ENCODE measurements around the gene GTF3C1. TPM values are rescaled to one million over a fixed set of nuclear protein-coding genes. Genes with fewer than 3 reads are reported as not detected.

Gene GTF3C1
- total RNA-seq, 6 donors from 2014 or later: 58.3 to 138 (median 73.3) TPM

- Histone ChIP-seq H3K4me3 (no peak overlapping the region), H3K27me3 (no peaks in the 10 kb centered on the region), H3K27ac (no peak overlapping the region), H3K36me3 (peaks cover 0 to 3% (median 0%) of the 10 kb centered on the region in 4 donors), H3K9me3 (no peaks in the 10 kb centered on the region), H3K4me1 (no peaks in the 10 kb centered on the region)
- TF ChIP-seq EP300 (IDR thresholded peaks at IDR 0.05) (no peak), POLR2A (IDR thresholded peaks at IDR 0.05) (no peak), CTCF (IDR thresholded peaks at IDR 0.05) (no peak), POLR2AphosphoS5 (IDR thresholded peaks at IDR 0.05) (no peak)
- WGBS, 2 donors: 93 to 94% methylated on average over 3 of the region's 3 CpGs
- DNase-seq: no peak
- no peak for ATAC-seq (ENCODE audit: low FRiP score in 2 of 2)
Observed at GRCh38 chr16:27588057-27588456, 38.3 kb upstream of the GTF3C1 start.

DNA sequence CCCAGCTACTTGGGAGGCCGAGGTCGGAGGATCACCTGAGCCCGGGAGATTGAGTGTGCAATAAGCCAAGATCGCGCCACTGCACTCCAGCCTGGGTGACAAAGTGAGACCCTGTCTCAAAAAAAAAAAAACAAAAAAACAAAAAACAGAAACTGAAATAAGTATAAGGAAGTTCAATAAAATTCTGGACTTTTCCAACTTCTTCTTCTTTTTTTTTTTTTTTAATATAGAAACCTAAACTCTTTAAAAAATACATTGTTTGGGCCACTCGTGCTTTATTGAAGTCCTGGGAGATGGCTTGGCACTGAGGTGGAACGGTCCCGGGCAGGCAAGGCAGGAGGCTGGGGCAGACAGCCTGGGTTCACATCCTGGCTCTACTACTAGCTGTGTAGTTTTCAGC lies 37.0 kb upstream of the GTF3C1 start:
- 74 to 76% methylated on average over 8 of the region's 8 CpGs for WGBS, 2 donors
- no peaks in the 10 kb centered on the region for H3K9me3 ChIP-seq
- ATAC-seq (ENCODE audit: low FRiP score in 2 of 2) (no peak), DNase-seq (no peak)
- H3K27me3 ChIP-seq: no peaks in the 10 kb centered on the region
- H3K4me3 ChIP-seq: no peak overlapping the region
- no peaks in the 10 kb centered on the region for H3K4me1 ChIP-seq
- H3K27ac ChIP-seq: no peak overlapping the region
- H3K36me3 ChIP-seq: no peaks in the 10 kb centered on the region
- no peak for TF ChIP-seq EP300 (IDR thresholded peaks at IDR 0.05)
- TF ChIP-seq CTCF (IDR thresholded peaks at IDR 0.05): no peak
- TF ChIP-seq POLR2A (IDR thresholded peaks at IDR 0.05): no peak
- no peak for TF ChIP-seq POLR2AphosphoS5 (IDR thresholded peaks at IDR 0.05)

DNA sequence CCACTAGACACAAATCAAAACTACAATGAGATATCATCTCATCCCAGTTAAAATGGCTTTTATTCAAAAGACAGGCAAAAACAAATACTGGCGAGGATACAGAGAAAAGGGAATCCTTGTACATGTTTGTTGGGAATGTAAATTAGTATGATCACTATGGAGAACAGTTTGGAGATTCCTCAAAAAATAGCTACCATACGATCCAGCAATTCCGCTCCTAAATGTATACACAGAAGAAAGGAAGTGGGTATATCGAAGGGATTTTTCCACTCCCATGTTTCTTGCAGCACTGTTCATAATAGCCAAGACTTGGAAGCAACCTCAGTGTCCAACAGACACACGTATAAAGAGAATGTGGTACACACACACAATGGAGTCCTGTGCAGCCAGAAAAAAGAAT lies 35.5 kb upstream of the GTF3C1 start:
- H3K27me3 ChIP-seq: no peaks in the 10 kb centered on the region
- DNase-seq (no peak), ATAC-seq (ENCODE audit: low FRiP score in 2 of 2) (no peak)
- H3K27ac ChIP-seq: no peak overlapping the region
- H3K4me3 ChIP-seq: no peak overlapping the region
- no peaks in the 10 kb centered on the region for H3K36me3 ChIP-seq
- TF ChIP-seq CTCF (IDR thresholded peaks at IDR 0.05) (no peak), POLR2AphosphoS5 (IDR thresholded peaks at IDR 0.05) (no peak), EP300 (IDR thresholded peaks at IDR 0.05) (no peak), POLR2A (IDR thresholded peaks at IDR 0.05) (no peak)
- WGBS, 2 donors: 95 to 96% methylated on average over 5 of the region's 5 CpGs
- H3K9me3 ChIP-seq: no peaks in the 10 kb centered on the region
- H3K4me1 ChIP-seq: no peaks in the 10 kb centered on the region

DNA sequence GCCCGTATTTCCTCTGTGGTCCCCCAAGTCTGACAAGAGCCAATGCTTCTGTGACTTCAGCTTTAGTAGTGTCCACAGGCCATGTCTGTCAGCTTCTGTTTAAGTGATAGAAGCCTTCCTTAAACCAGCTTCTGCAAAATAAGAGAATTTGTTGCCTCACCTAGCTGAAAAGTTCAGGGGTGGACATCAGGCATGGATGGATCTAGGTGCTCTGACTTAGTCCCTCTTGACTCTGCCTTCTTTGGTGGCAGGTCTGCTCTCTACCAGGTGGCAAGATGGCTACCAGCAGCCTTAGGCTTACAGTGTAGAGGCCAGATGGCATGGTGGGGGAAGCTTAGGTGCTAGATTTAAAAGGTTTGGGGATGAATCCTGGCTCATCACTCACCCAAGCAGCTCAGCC lies 33.9 kb upstream of the GTF3C1 start:
- WGBS, 2 donors: 91 to 100% methylated on average over 1 of the region's 1 CpG
- Histone ChIP-seq H3K9me3 (no peaks in the 10 kb centered on the region), H3K4me1 (no peaks in the 10 kb centered on the region), H3K27ac (no peak overlapping the region), H3K36me3 (no peaks in the 10 kb centered on the region), H3K27me3 (no peaks in the 10 kb centered on the region), H3K4me3 (no peak overlapping the region)
- ATAC-seq (ENCODE audit: low FRiP score in 2 of 2) (no peak), DNase-seq (no peak)
- no peak for TF ChIP-seq CTCF (IDR thresholded peaks at IDR 0.05)
- TF ChIP-seq EP300 (IDR thresholded peaks at IDR 0.05): no peak
- no peak for TF ChIP-seq POLR2A (IDR thresholded peaks at IDR 0.05)
- no peak for TF ChIP-seq POLR2AphosphoS5 (IDR thresholded peaks at IDR 0.05)

GRCh38 chr16:27582883-27583282 lies 33.2 kb upstream of the GTF3C1 start:
- TF ChIP-seq CTCF (IDR thresholded peaks at IDR 0.05) (no peak), POLR2AphosphoS5 (IDR thresholded peaks at IDR 0.05) (no peak), POLR2A (IDR thresholded peaks at IDR 0.05) (no peak), EP300 (IDR thresholded peaks at IDR 0.05) (no peak)
- ATAC-seq (ENCODE audit: low FRiP score in 2 of 2) (no peak), DNase-seq (no peak)
- no peaks in the 10 kb centered on the region for H3K36me3 ChIP-seq
- no peaks in the 10 kb centered on the region for H3K27me3 ChIP-seq
- H3K4me1 ChIP-seq: no peaks in the 10 kb centered on the region
- H3K9me3 ChIP-seq: no peaks in the 10 kb centered on the region
- 42 to 59% methylated on average over 2 of the region's 2 CpGs for WGBS, 2 donors
- no peak overlapping the region for H3K4me3 ChIP-seq
- H3K27ac ChIP-seq: no peak overlapping the region
